NCI-H187 (cell line): ENCODE measurements around the gene AGTR2.
"Not testable (repeated sequence)": the region's sequence is repeated elsewhere in the genome, so short reads cannot be mapped to it uniquely, and the experiment has no call there.

Experiments used
- DNase-seq, 2 experiments: peaks; one replicate each; lab custom pipeline; 2025; lab: John Stamatoyannopoulos, UW

Gene AGTR2, protein sequence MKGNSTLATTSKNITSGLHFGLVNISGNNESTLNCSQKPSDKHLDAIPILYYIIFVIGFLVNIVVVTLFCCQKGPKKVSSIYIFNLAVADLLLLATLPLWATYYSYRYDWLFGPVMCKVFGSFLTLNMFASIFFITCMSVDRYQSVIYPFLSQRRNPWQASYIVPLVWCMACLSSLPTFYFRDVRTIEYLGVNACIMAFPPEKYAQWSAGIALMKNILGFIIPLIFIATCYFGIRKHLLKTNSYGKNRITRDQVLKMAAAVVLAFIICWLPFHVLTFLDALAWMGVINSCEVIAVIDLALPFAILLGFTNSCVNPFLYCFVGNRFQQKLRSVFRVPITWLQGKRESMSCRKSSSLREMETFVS

DNA sequence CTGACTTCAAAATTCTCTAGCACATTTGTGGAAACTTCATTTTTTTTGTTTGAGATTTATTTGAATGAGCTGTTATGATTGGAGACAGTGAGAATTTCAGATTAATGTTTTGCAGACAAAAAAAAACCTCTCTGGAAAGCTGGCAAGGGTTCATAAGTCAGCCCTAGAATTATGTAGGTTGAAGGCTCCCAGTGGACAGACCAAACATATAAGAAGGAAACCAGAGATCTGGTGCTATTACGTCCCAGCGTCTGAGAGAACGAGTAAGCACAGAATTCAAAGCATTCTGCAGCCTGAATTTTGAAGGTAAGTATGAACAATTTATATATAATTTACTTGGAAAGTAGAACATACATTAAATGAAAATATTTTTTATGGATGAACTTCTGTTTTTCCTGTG is at the start of gene AGTR2:
Gene AGTR2 (plus strand): TSS at position 234 of the 400 bp plus-strand sequence. CDS start 1,537 bp downstream, outside the sequence.
- DNase-seq: no peak

- DNase-seq: no peak
Observed at GRCh38 chrX:116135277-116135676, 35.3 kb upstream of the AGTR2 start.

- not testable (repeated sequence) for DNase-seq
Observed at GRCh38 chrX:116141270-116141669, 29.3 kb upstream of the AGTR2 start.

DNA sequence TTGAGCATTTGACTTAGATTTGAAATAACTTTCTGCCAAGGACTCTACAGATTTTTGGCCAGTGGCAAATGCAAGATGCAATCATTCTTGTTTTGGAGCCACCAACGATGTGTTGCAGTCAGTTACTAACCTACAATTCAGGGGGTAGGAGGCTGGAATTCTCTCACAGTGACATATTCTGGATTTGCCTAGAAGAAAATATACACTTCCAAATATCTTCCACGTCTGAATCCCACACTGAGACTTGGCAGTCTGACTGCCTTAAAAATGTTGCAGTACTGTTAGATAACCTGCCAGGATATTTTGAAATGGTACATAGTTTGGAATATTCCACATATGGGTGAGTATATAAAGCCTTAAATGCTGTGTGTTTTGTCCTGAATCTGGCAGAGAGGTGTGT is 27.6 kb upstream of the AGTR2 start:
- DNase-seq: no peak

GRCh38 chrX:116172976-116173375 is 2.4 kb downstream of the AGTR2 start:
- DNase-seq: no peak

DNA sequence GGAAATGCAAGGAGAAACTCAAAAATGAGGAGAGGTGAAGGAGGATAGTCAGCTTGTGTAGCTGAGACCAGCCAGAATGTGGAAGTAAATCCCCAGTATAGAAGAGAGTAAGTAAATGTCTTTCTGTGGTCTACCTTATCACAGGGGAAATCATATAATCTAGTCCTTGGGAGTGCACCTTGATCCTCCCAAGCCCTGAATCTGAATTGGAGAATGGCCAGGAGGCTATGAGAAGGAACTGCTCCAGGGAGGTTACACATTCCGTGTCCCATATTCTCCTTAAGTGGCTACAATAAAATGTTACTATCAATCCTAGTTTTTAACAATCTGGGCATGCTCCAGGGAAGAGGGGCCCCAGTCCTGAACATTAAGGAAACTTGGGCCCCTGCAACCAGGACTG is 10.8 kb downstream of the AGTR2 start:
- no peak for DNase-seq

DNA sequence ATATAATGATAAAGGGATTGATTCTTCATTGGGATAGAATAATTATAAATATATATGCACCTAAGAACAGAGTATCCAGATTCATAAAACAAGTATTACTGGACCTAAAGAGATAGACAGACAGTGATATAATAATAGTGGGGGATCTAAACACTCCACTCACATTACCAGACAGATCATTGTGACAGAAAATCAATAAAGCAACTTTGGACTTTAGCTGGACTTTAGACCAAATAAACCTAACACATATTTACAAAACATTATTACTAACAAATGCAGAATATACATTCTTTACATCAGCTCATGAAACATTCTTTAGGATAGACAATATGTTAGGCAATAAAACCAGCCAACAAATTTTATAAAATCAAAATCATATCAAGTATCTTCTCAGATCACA is 14.6 kb downstream of the AGTR2 start:
- DNase-seq: no peak

DNA sequence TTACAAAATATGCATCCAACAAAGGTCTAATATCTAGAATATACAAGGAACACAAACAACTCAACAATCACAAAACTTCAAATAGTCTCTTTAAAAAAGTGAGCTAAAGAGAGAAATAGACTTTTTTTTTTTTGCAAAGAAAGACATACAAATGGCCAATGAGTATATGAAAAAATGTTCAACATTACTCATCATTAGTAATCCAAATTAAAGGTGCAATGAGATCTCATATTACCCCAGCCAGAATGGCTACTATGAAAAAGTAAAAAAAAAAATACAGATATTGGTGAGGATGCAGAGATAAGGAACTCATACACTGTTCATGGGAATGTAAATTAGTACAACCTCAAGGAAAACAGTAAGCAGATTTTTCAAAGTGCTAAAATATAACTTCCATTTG is 24.1 kb downstream of the AGTR2 start:
- no peak for DNase-seq

DNA sequence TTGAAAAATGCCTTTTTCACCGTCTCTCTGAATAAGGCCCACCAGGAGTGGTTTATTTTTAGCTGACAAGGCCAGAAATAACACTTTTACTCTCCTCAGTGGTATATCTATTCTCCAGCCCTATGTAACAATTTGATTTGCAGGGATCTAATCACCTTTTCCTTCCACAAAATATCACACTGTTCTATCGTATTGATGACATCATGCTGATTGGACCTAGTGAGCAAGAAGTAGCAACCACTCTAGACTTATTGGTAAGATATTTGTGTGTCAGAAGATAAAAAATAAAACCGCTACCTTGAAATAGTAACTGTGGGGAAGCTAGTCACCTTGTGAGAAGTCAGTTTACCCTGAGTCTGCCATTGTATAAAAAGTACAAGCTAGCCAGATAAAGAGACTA is 27.7 kb downstream of the AGTR2 start:
- no peak for DNase-seq

- no peak for DNase-seq
Observed at GRCh38 chrX:116198810-116199209, 28.3 kb downstream of the AGTR2 start.

- DNase-seq: no peak
Observed at GRCh38 chrX:116204932-116205331, 34.4 kb downstream of the AGTR2 start.

DNA sequence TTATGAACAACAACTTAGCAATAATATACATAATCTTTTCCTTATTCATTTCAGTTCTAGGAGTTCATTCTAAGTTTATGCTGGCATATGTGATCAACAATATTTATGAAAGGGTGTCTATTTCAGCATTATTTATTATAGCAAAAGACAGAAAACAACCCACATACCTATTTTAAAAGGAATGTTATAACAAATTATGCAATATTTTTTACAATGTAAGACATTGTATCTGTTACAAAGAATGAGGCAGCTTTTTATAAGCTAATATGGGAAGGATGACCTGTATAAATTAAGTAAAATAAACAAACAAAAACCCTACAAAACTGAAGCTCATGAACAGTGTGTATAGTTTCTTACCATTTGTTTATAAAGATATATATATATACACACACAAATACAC is 42.7 kb downstream of the AGTR2 start:
- DNase-seq: no peak

- not testable (repeated sequence) for DNase-seq
Observed at GRCh38 chrX:116217080-116217479, 46.5 kb downstream of the AGTR2 start.
